Adrenal gland (tissue), 12 donors: ENCODE measurements around the gene ARPC4. TPM values are rescaled to one million over a fixed set of nuclear protein-coding genes. Genes with fewer than 3 reads are reported as not detected.
"Not testable (repeated sequence)": the region's sequence is repeated elsewhere in the genome, so short reads cannot be mapped to it uniquely, and the experiment has no call there.

Experiments
- DNase-seq, 7 donors: peaks; one replicate each; pipeline ENCODE4 v3.0.0-alpha.2; 2019 to 2020
- H3K27ac ChIP-seq, 5 donors: fragments of 200-600 bp; sonication (generic) in 4 of 5; 1 replicate in 3 of 5; 2 replicates in 2 of 5; pipeline versions ENCODE4 v1.5.1 to v1.8.0; 2016 to 2020; ENCODE audit warnings: mild to moderate bottlenecking in 1 of 5
- H3K27me3 ChIP-seq: fragments of 200-600 bp; 2 replicates; pipeline ENCODE4 v1.8.0; 2021
- H3K36me3 ChIP-seq, 2 donors: fragments of 200-600 bp; replicated peaks in 1 of 2; 1 replicate in 1 of 2; 2 replicates in 1 of 2; pipeline versions ENCODE4 v1.5.1 to v1.8.0; 2018 to 2022
- H3K4me1 ChIP-seq, 2 donors: fragments of 200-600 bp; replicated peaks in 1 of 2; 1 replicate in 1 of 2; 2 replicates in 1 of 2; pipeline versions ENCODE4 v1.5.1 to v1.8.0; 2018 to 2021
- H3K4me3 ChIP-seq, 4 donors: fragments of 200-600 bp; sonication (generic) in 3 of 4; one replicate each; pipeline ENCODE4 v1.5.1; 2016 to 2018
- H3K9me3 ChIP-seq, 3 donors: fragments of 200-600 bp; sonication (generic) in 1 of 3; replicated peaks in 1 of 3; 1 replicate in 2 of 3; 2 replicates in 1 of 3; pipeline versions ENCODE4 v1.5.1 to v1.8.0; 2016 to 2021
- CTCF ChIP-seq, 6 experiments: fragments of 450-650 bp in 4 of 6; fragments of 200-600 bp in 2 of 6; sonication (generic) in 1 of 6; IDR thresholded peaks; 1 replicate in 5 of 6; 2 replicates in 1 of 6; pipeline versions ENCODE4 v1.5.1 to v1.8.0; 2016 to 2021; ENCODE audit warnings: antibody characterized with exemption in 6 of 6, mild to moderate bottlenecking in 2 of 6, moderate library complexity in 1 of 6
- POLR2A ChIP-seq, 2 donors: fragments of 450-650 bp; IDR thresholded peaks; one replicate each; pipeline ENCODE4 v1.6.1; 2017; ENCODE audit warnings: antibody characterized with exemption in 2 of 2, mild to moderate bottlenecking in 2 of 2, moderate library complexity in 1 of 2
- WGBS, 4 donors: extraction: QIAGEN DNeasy Blood & Tissue Kit in 2 of 4; methylation state at CpG; one replicate each; pipeline versions ENCODE4 v1.1.5 to v1.1.7; 2013 to 2017; 5-methylcytosine and 5-hydroxymethylcytosine counted together
- intact Hi-C, 2 donors: fragments of 100-400 bp; cut with DNase I; formaldehyde crosslinking; loops; one replicate each; pipeline versions ENCODE4 v1.14.1 to v1.15.0; 2022 to 2023
- polyA plus RNA-seq, 3 donors: library from polyadenylated mRNA; stranded (reverse); fragments of 200-250 nt in 2 of 3; fragments of 350-450 nt in 1 of 3; fragmentation: Illumina TruSeq in 1 of 3; extraction: RNeasy Lipid Tissue Mini Kit (QIAGEN cat#74804) in 1 of 3; gene quantifications; one replicate each; pipeline ENCODE4 v1.2.3, GENCODE V29; 2013 to 2014
- total RNA-seq, 9 donors: library from RNA; depleted of rRNA in 4 of 9; stranded (reverse); fragments of >200 nt in 4 of 9; fragments of 120-200 nt in 1 of 9; fragmentation: NEBNext Ultra II Directional in 1 of 9; extraction: Animal tissue kit (Norgen Biotek cat#: 25700) in 1 of 9; gene quantifications; one replicate each; pipeline versions ENCODE4 v1.1.0 to v1.2.4, GENCODE V29; 2013 to 2023
- donor health status: healthy with polysubstance abuse.
- donor health status: Bipolar disorder and iron deficiency.
- donor health status: DM: yes; HTN: yes; CAD: no.
- donor health status: DM: no; HTN: no; CAD: no.
- donor health status: DM: no; HTN: no; CAD: no.
- donor health status: DM: yes; HTN: yes; CAD: no.

The ARPC4 gene
- total and polyA plus RNA-seq, 12 donors = 75.8 to 249 (median 176) TPM

GRCh38 chr3:9769012-9769411 is 23.9 kb upstream of the ARPC4 start:
- DNase-seq = no peak

GRCh38 chr3:9769426-9770275 is 23.2 kb upstream of the ARPC4 start, which contains the start of gene CAMK1:
CAMK1 (minus strand) TSS chr3:9769947; CDS start chr3:9767749, 2,198 bp downstream.
- Histone ChIP-seq H3K9me3 (no peaks in the 10 kb centered on the region), H3K4me1 (peaks cover 37 to 54% of the 10 kb centered on the region in 2 donors), H3K27me3 (no peaks in the 10 kb centered on the region), H3K4me3 (peak within 1 kb of the TSS in 3 of 4 donors; percentile 36 to 92 (median 73)), H3K27ac (peak within 1 kb of the TSS; percentile 58 to 92 (median 77)), H3K36me3 (peaks cover 0 to 19% of the 10 kb centered on the region in 2 donors)
- DNase-seq = peak; percentile 84 to 90 (median 88)
- intact Hi-C loops = no loop called here
- 3 to 11% (median 6%) methylated on average over 14 to 49 of the region's 49 CpGs for WGBS, 4 donors
- TF ChIP-seq POLR2A (IDR thresholded peaks at IDR 0.05) (peak; percentile 80 to 94), CTCF (IDR thresholded peaks at IDR 0.05) (no peak)

More at GRCh38 chr3:9769012-9769411, 23.9 kb upstream of the ARPC4 start:
- no peaks in the 10 kb centered on the region for H3K9me3 ChIP-seq
- peaks cover 37 to 49% of the 10 kb centered on the region in 2 donors for H3K4me1 ChIP-seq
- 23 to 42% (median 35%) methylated on average over 5 of the region's 5 CpGs for WGBS, 4 donors
- no peak for TF ChIP-seq POLR2A (IDR thresholded peaks at IDR 0.05)
- TF ChIP-seq CTCF (IDR thresholded peaks at IDR 0.05) = no peak
- intact Hi-C loops = no loop called here
- H3K4me3 ChIP-seq = peak overlapping the region in 3 of 4 donors; percentile 36 to 92 (median 73)
- peaks cover 0 to 19% of the 10 kb centered on the region in 2 donors for H3K36me3 ChIP-seq
- H3K27ac ChIP-seq = peak overlapping the region in 3 of 5 donors; percentile 77 to 92 (median 89)
- H3K27me3 ChIP-seq = no peaks in the 10 kb centered on the region

DNA sequence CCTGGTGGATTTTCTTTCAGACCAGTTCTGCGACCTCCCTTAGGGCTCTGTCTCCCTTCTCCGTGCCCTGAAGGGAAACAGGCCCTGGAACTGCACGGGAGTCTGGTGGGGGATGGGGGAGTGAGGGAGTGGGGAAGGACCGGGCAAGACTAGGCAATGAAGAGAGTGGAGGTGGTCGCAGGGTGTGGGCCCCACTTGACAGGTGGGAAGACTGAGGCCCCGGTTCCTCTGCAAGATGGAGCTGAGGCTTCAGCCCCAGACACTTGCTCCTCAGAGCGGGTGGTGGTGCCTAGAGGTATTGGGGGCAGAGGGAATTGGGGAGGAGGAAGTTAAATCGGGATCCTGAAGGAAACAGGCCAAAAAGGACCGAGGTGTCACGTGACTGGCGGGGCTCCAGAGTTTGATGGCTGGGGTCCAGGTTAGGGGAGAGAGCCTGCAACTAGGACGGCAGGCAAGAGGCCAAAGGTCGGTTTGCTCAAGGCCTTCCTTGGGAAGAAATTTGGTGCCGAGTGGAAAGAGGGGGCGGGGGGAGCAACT is 22.5 kb upstream of the ARPC4 start:
- Histone ChIP-seq H3K4me1 (peaks cover 37 to 61% of the 10 kb centered on the region in 2 donors), H3K9me3 (no peaks in the 10 kb centered on the region), H3K27me3 (no peaks in the 10 kb centered on the region), H3K4me3 (peak overlapping the region in 2 of 4 donors; percentile 36 to 73), H3K36me3 (peaks cover 0 to 12% of the 10 kb centered on the region in 2 donors), H3K27ac (peak overlapping the region; percentile 58 to 92 (median 77))
- WGBS, 4 donors = 2 to 11% (median 7%) methylated on average over 13 to 15 of the region's 15 CpGs
- peak; percentile 95 to 98 (median 97) for DNase-seq
- peak in 1 of 2 donors; percentile 2 for TF ChIP-seq POLR2A (IDR thresholded peaks at IDR 0.05)
- TF ChIP-seq CTCF (IDR thresholded peaks at IDR 0.05) = no peak
- intact Hi-C loops = no loop called here

- H3K36me3 ChIP-seq, intact Hi-C loops, H3K9me3 ChIP-seq, DNase-seq, H3K27me3 ChIP-seq: not testable (repeated sequence)
- 57 to 80% (median 76%) methylated on average over 2 of the region's 2 CpGs for WGBS, 4 donors
- Histone ChIP-seq H3K4me1 (peaks cover 37 to 58% of the 10 kb centered on the region in 2 donors), H3K4me3 (peak overlapping the region in 1 of 4 donors; percentile 73), H3K27ac (peak overlapping the region in 3 of 5 donors; percentile 58 to 92 (median 77))
Observed at GRCh38 chr3:9771007-9771406, 21.9 kb upstream of the ARPC4 start.
